Astrocyte of the cerebellum (primary cell): Measurements from ENCODE around the gene TMEM252.

ENCODE experiments used
- DNase-seq: peaks from one replicate; pipeline ENCODE4 v3.0.0-alpha.2; 2011; ENCODE audit warnings: low read depth
- H3K4me3 ChIP-seq: 2 replicates; pipeline ENCODE4 v1.5.1; 2011; ENCODE audit warnings: mild to moderate bottlenecking, low read depth, low read length, moderate library complexity
- CTCF ChIP-seq: IDR thresholded peaks from 2 replicates; pipeline ENCODE4 v1.5.1; 2012; ENCODE audit warnings: low read length, low read depth, moderate library complexity, mild to moderate bottlenecking; ENCODE audit errors: missing control alignments
- in situ Hi-C: cut with HindIII; loops from 2 replicates; pipeline ENCODE4 v1.10.0; 2017; ENCODE audit warnings: low sequenced_read_pairs

TMEM252 gene

GRCh38 chr9:68575817-68576216 is 35.1 kb upstream of the TMEM252 start:
- H3K4me3 ChIP-seq, result no peak overlapping the region
- no peak for DNase-seq
- no peak for TF ChIP-seq CTCF
- in situ Hi-C loops, result loop anchor here (25.0 kb wide), 1 partner anchor 411 kb away; no protein-coding TSS in a partner anchor

DNA sequence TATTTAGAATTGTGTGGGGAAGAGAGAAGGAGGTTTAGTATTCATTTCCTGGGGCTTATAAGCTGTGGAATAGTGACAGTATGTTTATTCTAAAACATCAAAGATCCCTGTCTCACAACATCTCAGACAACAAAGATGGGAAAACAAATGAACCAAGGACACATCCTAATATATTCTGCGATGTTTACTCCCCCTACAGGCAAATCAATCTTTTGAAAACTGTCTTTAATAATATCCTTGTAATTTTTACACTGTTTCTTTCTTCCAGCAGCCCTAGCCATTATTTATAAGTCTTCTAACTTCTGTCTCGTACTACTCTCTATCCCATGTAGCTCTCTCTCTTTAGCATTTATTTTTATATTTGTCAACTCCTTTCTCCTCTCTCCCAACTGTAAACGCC is 33.5 kb upstream of the TMEM252 start:
- no peak overlapping the region for H3K4me3 ChIP-seq
- in situ Hi-C loops, result no loop called here
- no peak for DNase-seq
- TF ChIP-seq CTCF, result no peak

- no peak overlapping the region for H3K4me3 ChIP-seq
- DNase-seq, result no peak
- in situ Hi-C loops, result no loop called here
- TF ChIP-seq CTCF, result no peak
Observed at GRCh38 chr9:68567565-68567964, 26.9 kb upstream of the TMEM252 start.

- in situ Hi-C loops, result no loop called here
- no peak for TF ChIP-seq CTCF
- no peak for DNase-seq
- no peak overlapping the region for H3K4me3 ChIP-seq
Observed at GRCh38 chr9:68562461-68562860, 21.8 kb upstream of the TMEM252 start.

- in situ Hi-C loops, result no loop called here
- DNase-seq, result no peak
- H3K4me3 ChIP-seq, result no peak overlapping the region
- TF ChIP-seq CTCF, result peak; percentile 9
Observed at GRCh38 chr9:68560071-68560844, 19.6 kb upstream of the TMEM252 start.

DNA sequence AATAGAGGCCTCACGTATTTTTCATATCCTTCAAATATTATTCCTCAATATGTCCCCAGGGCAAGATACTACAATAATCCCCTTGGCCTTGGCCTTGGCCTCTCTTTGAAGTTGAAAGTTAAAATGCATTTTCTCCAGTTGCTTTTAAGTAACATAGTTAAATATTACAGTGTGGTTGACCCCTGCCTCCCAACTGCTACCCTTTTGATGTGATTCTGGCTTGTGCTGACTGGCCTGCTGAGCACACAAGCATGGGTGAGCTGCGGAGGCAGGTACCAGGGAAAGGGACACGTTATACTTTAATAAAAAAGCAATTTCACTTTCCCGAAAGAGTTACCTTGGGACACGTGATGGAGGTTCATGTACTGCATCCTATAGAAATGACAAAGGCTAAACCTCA is 17.9 kb upstream of the TMEM252 start:
- no peak for DNase-seq
- no peak for TF ChIP-seq CTCF
- in situ Hi-C loops, result no loop called here
- no peak overlapping the region for H3K4me3 ChIP-seq
